ENCODE measurements around the gene CGREF1.

GRCh38 chr2:27051902-27052645, 66.9 kb downstream of the CGREF1 start:
- TF ChIP-seq, protein P1, sequence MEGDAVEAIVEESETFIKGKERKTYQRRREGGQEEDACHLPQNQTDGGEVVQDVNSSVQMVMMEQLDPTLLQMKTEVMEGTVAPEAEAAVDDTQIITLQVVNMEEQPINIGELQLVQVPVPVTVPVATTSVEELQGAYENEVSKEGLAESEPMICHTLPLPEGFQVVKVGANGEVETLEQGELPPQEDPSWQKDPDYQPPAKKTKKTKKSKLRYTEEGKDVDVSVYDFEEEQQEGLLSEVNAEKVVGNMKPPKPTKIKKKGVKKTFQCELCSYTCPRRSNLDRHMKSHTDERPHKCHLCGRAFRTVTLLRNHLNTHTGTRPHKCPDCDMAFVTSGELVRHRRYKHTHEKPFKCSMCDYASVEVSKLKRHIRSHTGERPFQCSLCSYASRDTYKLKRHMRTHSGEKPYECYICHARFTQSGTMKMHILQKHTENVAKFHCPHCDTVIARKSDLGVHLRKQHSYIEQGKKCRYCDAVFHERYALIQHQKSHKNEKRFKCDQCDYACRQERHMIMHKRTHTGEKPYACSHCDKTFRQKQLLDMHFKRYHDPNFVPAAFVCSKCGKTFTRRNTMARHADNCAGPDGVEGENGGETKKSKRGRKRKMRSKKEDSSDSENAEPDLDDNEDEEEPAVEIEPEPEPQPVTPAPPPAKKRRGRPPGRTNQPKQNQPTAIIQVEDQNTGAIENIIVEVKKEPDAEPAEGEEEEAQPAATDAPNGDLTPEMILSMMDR (conservative IDR thresholded peaks at IDR 0.05), result no peak
- TF ChIP-seq EZH2 (IDR thresholded peaks at IDR 0.05; ENCODE audit: low read depth), result no peak

Measured in PC-9 (cell line).